Measurements from ENCODE around the gene PSD.

PSD gene

GRCh38 chr10:102409604-102410428 is 8.8 kb downstream of the PSD start:
- TF ChIP-seq CTCF (IDR thresholded peaks at IDR 0.05): no peak
- Mint-ChIP-seq H3K4me1 (peaks cover 32% of the 10 kb centered on the region), H3K27me3 (ENCODE audit: low read depth, poor library complexity) (peaks cover 88% of the 10 kb centered on the region), H3K27ac (no peak overlapping the region), H3K9me3 (no peaks in the 10 kb centered on the region), H3K4me3 (peak overlapping the region; percentile 79), H3K36me3 (ENCODE audit: low read depth) (no peaks in the 10 kb centered on the region)
- peak; percentile 26 for DNase-seq

GRCh38 chr10:102408728-102409603 is 9.6 kb downstream of the PSD start:
- peaks cover 79% of the 10 kb centered on the region for H3K27me3 Mint-ChIP-seq (ENCODE audit: low read depth, poor library complexity)
- H3K27ac Mint-ChIP-seq: no peak overlapping the region
- peak overlapping the region; percentile 79 for H3K4me3 Mint-ChIP-seq
- TF ChIP-seq CTCF (IDR thresholded peaks at IDR 0.05): no peak
- no peaks in the 10 kb centered on the region for H3K9me3 Mint-ChIP-seq
- DNase-seq: peak; percentile 75
- H3K36me3 Mint-ChIP-seq (ENCODE audit: low read depth): no peaks in the 10 kb centered on the region
- H3K4me1 Mint-ChIP-seq: peaks cover 32% of the 10 kb centered on the region

- H3K27ac Mint-ChIP-seq: no peak overlapping the region
- H3K9me3 Mint-ChIP-seq: no peaks in the 10 kb centered on the region
- H3K4me3 Mint-ChIP-seq: peak overlapping the region; percentile 64
- peaks cover 31% of the 10 kb centered on the region for H3K4me1 Mint-ChIP-seq
- DNase-seq: no peak
- TF ChIP-seq CTCF (IDR thresholded peaks at IDR 0.05): no peak
- H3K27me3 Mint-ChIP-seq (ENCODE audit: low read depth, poor library complexity): peaks cover 72% of the 10 kb centered on the region
- H3K36me3 Mint-ChIP-seq (ENCODE audit: low read depth): no peaks in the 10 kb centered on the region
Measured at GRCh38 chr10:102408131-102408727, 10.4 kb downstream of the PSD start.

GRCh38 chr10:102407425-102408130 is 11.0 kb downstream of the PSD start:
- no peaks in the 10 kb centered on the region for H3K9me3 Mint-ChIP-seq
- H3K4me3 Mint-ChIP-seq: no peak overlapping the region
- DNase-seq: no peak
- peaks cover 67% of the 10 kb centered on the region for H3K27me3 Mint-ChIP-seq (ENCODE audit: low read depth, poor library complexity)
- H3K36me3 Mint-ChIP-seq (ENCODE audit: low read depth): no peaks in the 10 kb centered on the region
- H3K4me1 Mint-ChIP-seq: peaks cover 25% of the 10 kb centered on the region
- no peak for TF ChIP-seq CTCF (IDR thresholded peaks at IDR 0.05)
- no peak overlapping the region for H3K27ac Mint-ChIP-seq

- Mint-ChIP-seq H3K36me3 (ENCODE audit: low read depth) (no peaks in the 10 kb centered on the region), H3K27me3 (ENCODE audit: low read depth, poor library complexity) (peaks cover 59% of the 10 kb centered on the region), H3K4me3 (no peak overlapping the region), H3K9me3 (no peaks in the 10 kb centered on the region), H3K27ac (no peak overlapping the region), H3K4me1 (peaks cover 24% of the 10 kb centered on the region)
- no peak for DNase-seq
- TF ChIP-seq CTCF (IDR thresholded peaks at IDR 0.05): no peak
Measured at GRCh38 chr10:102406815-102407214, 11.8 kb downstream of the PSD start.
